ENCODE data around the gene HDGFL3.

HDGFL3 gene

GRCh38 chr15:83109532-83109931 lies 98.1 kb downstream of the HDGFL3 start:
- H3K4me3 ChIP-seq (ENCODE audit: low read depth, low read length) = no peak overlapping the region
- TF ChIP-seq CTCF (IDR thresholded peaks at IDR 0.05; ENCODE audit: low read depth, low read length, missing control alignments) = no peak
- in situ Hi-C loops (cut with HindIII; ENCODE audit: low sequenced_read_pairs) = no loop called here
- no peak for DNase-seq (ENCODE audit: low read depth)

DNA sequence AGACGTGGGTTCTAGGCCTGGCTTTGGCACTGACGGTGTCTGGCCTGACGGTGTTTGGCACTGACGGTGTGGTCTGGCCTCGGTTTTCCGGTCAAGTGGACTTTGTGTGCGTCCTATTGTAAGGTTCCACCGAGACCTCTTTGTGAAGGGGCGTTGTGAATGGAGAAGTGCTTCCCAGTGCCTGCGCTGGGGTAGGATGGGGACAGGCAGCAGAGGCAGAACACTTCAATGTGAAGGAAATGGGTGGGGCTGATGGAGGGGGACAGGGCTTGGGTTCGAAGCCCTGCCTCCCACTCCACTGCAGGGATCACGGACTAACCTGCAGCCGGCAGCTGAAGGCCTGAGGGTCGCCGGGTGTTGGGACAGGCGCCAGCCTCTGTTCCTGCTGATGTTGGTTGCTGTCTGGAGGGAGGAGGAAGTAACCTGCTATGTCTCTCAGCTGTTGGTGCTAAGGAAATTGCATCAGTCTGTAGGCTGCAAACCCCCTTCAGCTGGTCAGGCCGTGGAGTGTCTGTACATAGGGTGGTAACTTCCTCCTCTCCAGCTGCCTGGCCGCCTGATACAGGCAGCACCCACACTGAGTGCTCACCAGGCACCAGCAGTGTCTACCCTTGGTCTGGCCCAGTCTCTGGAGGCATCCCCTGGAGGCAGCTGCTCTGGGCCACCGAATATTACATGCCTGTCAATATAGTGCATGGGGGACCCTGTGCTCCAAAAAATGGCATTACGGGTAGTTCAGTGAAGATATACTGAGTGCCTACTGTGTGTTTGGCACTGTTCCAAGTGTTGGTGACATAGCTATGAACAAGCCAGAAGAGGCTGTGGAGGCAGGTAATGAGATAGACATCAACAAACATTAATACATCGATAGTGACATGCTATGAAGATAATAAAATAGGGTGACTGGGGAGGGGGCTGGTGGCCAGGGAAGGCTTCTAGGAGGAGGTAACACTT lies 99.1 kb downstream of the HDGFL3 start:
- no peak for TF ChIP-seq CTCF (IDR thresholded peaks at IDR 0.05; ENCODE audit: low read depth, low read length, missing control alignments)
- in situ Hi-C loops (cut with HindIII; ENCODE audit: low sequenced_read_pairs) = no loop called here
- H3K4me3 ChIP-seq (ENCODE audit: low read depth, low read length) = peak overlapping the region; percentile 43
- DNase-seq (ENCODE audit: low read depth) = no peak

- in situ Hi-C loops (cut with HindIII; ENCODE audit: low sequenced_read_pairs) = no loop called here
- no peak for DNase-seq (ENCODE audit: low read depth)
- H3K4me3 ChIP-seq (ENCODE audit: low read depth, low read length) = peak overlapping the region; percentile 43
- no peak for TF ChIP-seq CTCF (IDR thresholded peaks at IDR 0.05; ENCODE audit: low read depth, low read length, missing control alignments)
Observed at GRCh38 chr15:83107841-83108181, 99.8 kb downstream of the HDGFL3 start.

DNA sequence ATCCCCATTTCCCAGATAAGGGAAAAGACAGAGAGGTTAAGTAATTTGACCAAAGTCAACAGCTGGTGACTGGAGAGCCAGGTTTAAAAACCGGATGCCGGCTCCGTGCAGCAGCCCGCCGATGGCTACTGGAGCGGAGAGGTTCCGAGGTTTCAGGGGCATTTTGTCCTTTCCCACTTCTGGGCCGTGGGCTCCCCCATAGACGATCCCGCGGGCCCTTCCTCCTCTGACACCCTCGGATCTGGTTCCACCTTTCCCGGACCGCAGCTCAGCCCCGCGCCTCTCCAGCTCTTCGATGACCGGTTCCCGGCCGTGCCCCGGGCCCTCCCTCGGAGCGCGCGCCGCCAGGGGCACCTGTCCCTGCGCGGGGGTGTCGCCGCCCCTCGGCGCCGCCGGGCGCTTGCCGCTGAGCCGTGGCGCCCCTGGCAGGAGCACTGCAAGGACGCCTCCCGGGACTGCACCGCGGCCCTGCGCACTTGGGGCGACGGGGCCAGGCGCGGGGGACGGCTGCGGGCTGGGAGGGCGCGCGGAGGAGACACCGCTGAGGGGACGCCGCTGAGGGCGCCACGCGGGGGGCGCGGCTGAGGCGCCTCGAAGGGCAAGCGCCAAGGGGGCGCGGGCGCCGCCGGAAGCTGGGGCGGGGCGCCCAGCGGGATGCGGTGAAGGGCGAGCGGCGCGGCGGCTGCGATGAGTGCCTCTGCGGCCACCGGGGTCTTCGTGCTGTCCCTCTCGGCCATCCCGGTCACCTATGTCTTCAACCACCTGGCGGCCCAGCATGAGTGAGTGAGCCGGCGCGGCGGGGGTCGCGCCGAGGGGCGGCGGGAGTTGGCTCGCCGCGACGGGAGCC lies 100.4 kb downstream of the HDGFL3 start, which contains the start of gene TM6SF1:
Gene TM6SF1 (plus strand): TSS at position 652 of the 847 bp plus-strand sequence. CDS start 36 bp downstream, at position 688.
- peak within 1 kb of the TSS; percentile 43 for H3K4me3 ChIP-seq (ENCODE audit: low read depth, low read length)
- in situ Hi-C loops (cut with HindIII; ENCODE audit: low sequenced_read_pairs) = no loop called here
- no peak for TF ChIP-seq CTCF (IDR thresholded peaks at IDR 0.05; ENCODE audit: low read depth, low read length, missing control alignments)
- DNase-seq (ENCODE audit: low read depth) = no peak

DNA sequence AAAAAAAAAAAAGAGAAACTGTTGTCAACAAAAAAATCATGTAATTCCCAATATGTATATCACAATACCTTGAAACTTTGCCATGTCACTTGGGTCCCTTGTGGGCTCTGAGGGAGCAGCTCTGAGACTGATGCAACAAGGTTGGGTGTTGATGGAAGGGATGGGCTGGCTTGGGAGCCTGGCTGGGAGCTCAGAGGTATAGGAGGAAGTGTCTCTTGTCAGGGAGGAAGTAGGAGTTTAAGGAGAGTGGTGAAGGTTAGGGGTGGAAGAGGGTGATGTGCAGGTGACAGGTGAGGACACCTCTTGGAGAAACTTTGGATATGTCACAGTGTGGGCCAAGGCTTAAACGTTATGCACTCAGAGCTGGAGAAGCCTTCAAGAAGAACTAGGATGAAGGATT lies 102.2 kb downstream of the HDGFL3 start:
- H3K4me3 ChIP-seq (ENCODE audit: low read depth, low read length) = no peak overlapping the region
- no peak for TF ChIP-seq CTCF (IDR thresholded peaks at IDR 0.05; ENCODE audit: low read depth, low read length, missing control alignments)
- DNase-seq (ENCODE audit: low read depth) = no peak
- in situ Hi-C loops (cut with HindIII; ENCODE audit: low sequenced_read_pairs) = no loop called here

DNA sequence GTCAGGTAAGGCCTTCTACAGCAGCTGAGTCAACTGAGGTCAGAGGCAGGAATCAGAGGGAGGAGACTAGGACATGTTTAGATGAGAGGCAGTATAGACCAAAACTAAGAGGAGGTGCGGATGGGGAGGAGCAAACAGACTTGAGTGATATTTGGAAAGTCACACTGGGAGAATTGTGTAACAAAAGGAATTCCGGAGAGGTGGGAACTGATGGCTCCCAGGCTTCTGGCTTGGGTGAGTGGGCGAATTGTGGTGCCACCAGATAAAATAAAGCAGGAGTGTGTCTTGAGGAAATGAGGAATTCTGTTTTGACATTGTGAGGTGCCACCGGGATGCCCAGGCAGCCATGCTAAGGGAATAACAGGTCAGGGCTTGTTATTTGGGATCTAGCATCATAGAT lies 103.5 kb downstream of the HDGFL3 start:
- TF ChIP-seq CTCF (IDR thresholded peaks at IDR 0.05; ENCODE audit: low read depth, low read length, missing control alignments) = no peak
- H3K4me3 ChIP-seq (ENCODE audit: low read depth, low read length) = no peak overlapping the region
- in situ Hi-C loops (cut with HindIII; ENCODE audit: low sequenced_read_pairs) = no loop called here
- DNase-seq (ENCODE audit: low read depth) = no peak
